HepG2 (cell line): ENCODE data around the gene DNAJB5. TPM values are rescaled to one million over a fixed set of nuclear protein-coding genes. Genes with fewer than 3 reads are reported as not detected.
A peak's percentile ranks its signal among the peaks of the same experiment; 100 is the strongest.

ENCODE experiments used
- ATAC-seq: fragments of 200-7000 bp; cut with Tn5 transposase; 3 replicates; pipeline ENCODE4 v1.9.1; 2020; ENCODE audit warnings: mild to moderate bottlenecking, moderate library complexity
- Bru-seq: library from RNA; stranded (reverse); fragments of 400-500 nt; gene quantifications from one replicate; lab custom pipeline; 2021; lab: Mats Ljungman, UMichigan
- BruChase-seq, 2 experiments: library from RNA; stranded (reverse); fragments of 400-500 nt; gene quantifications; one replicate each; lab custom pipeline; 2021; lab: Mats Ljungman, UMichigan
- BruUV-seq: library from RNA; stranded (reverse); fragments of 400-500 nt; replicated peaks from 2 replicates; lab custom pipeline; 2021; lab: Mats Ljungman, UMichigan
- CTCF ChIA-PET: fragments of 300-600 bp; formaldehyde crosslinking; extraction: SDS; loops from one replicate; lab custom pipeline; 2021; ENCODE audit warnings: low total read pairs, inconsistent platforms, low intra/inter-chr PET ratio; lab: Yijun Ruan, JAX
- POLR2A ChIA-PET: fragments of 350-600 bp; sonication (Branson Sonifier 250); formaldehyde crosslinking; loops from one replicate; lab custom pipeline; 2020; ENCODE audit warnings: antibody characterized with exemption, inconsistent platforms; lab: Yijun Ruan, JAX
- DNase-seq: peaks from one replicate; pipeline ENCODE4 v3.0.0-alpha.2; 2015; ENCODE audit warnings: low spot score
- FAIRE-seq: peaks from 3 replicates; lab custom pipeline; 2011; peaks lifted over from hg19 to GRCh38; lab: Jason Lieb, UNC
- H2AFZ ChIP-seq: one replicate; pipeline ENCODE4 v1.6.1; 2011; ENCODE audit warnings: low read length, inconsistent platforms
- H3K27ac ChIP-seq: fragments of 300-600 bp; 3 replicates; pipeline ENCODE4 v1.8.0; 2011; ENCODE audit warnings: mixed run types, mild to moderate bottlenecking, mixed read lengths, low read length, inconsistent platforms; ENCODE audit not compliant: insufficient read depth; ENCODE audit errors: extremely low read length
- H3K27me3 ChIP-seq, 2 experiments: fragments of 200-600 bp in 1 of 2; 2 replicates in 1 of 2; 3 replicates in 1 of 2; pipeline versions ENCODE4 v1.6.0 to v1.8.0; 2011; ENCODE audit warnings: low read length in 2 of 2, mild to moderate bottlenecking in 2 of 2, moderate library complexity in 2 of 2, inconsistent platforms in 1 of 2; ENCODE audit not compliant: insufficient read depth in 2 of 2, control insufficient read depth in 1 of 2
- H3K36me3 ChIP-seq, 2 experiments: fragments of 200-600 bp in 1 of 2; replicated peaks in 1 of 2; 2 replicates in 1 of 2; 3 replicates in 1 of 2; pipeline versions ENCODE4 v1.5.1 to v1.8.0; 2011; ENCODE audit warnings: low read length in 2 of 2, inconsistent platforms in 1 of 2; ENCODE audit not compliant: insufficient read depth in 2 of 2, control insufficient read depth in 1 of 2
- H3K4me1 ChIP-seq: 2 replicates; pipeline ENCODE4 v1.5.1; 2012; ENCODE audit warnings: low read length, inconsistent platforms; ENCODE audit not compliant: insufficient read depth
- H3K4me2 ChIP-seq: 2 replicates; pipeline ENCODE4 v1.6.0; 2011; ENCODE audit warnings: low read depth, low read length, inconsistent platforms
- H3K4me3 ChIP-seq, 3 experiments: fragments of 200-600 bp in 1 of 3; sonication (generic), shearing (Covaris generic) in 1 of 3; replicated peaks in 1 of 3; 2 replicates each; pipeline ENCODE4 v1.5.1; 2011 to 2016; ENCODE audit warnings: low read length in 3 of 3, inconsistent platforms in 2 of 3, low read depth in 2 of 3, mild to moderate bottlenecking in 2 of 3, control low read depth in 1 of 3, mixed read lengths in 1 of 3; ENCODE audit not compliant: insufficient read depth in 1 of 3
- H3K79me2 ChIP-seq: one replicate; pipeline ENCODE4 v1.6.1; 2011; ENCODE audit warnings: low read length, inconsistent platforms; ENCODE audit not compliant: insufficient read depth
- H3K9ac ChIP-seq: 2 replicates; pipeline ENCODE4 v1.6.0; 2011; ENCODE audit warnings: mild to moderate bottlenecking, low read depth, low read length, inconsistent platforms; ENCODE audit not compliant: insufficient read depth
- H3K9me3 ChIP-seq: 2 replicates; pipeline ENCODE4 v1.5.1; 2012; ENCODE audit warnings: mild to moderate bottlenecking, low read length
- H4K20me1 ChIP-seq: 2 replicates; pipeline ENCODE4 v1.6.0; 2011; ENCODE audit warnings: inconsistent platforms, mild to moderate bottlenecking, low read length, moderate library complexity; ENCODE audit not compliant: insufficient read depth
- BORCS8-MEF2B ChIP-seq: sonication (generic); formaldehyde crosslinking; IDR thresholded peaks from 2 replicates; pipeline ENCODE4 v1.8.0; 2022; ENCODE audit warnings: mild to moderate bottlenecking, missing genetic modification reagents
- HIVEP1 ChIP-seq: sonication (generic); formaldehyde crosslinking; IDR thresholded peaks from 2 replicates; pipeline ENCODE4 v1.4.0; 2020; ENCODE audit warnings: mild to moderate bottlenecking, missing genetic modification reagents
- HNF4G ChIP-seq, 2 experiments: sonication (generic) in 1 of 2; formaldehyde crosslinking in 1 of 2; IDR thresholded peaks; 2 replicates each; pipeline versions ENCODE4 v1.4.0 to v1.6.1; 2011 to 2020; ENCODE audit warnings: borderline replicate concordance in 2 of 2, low read depth in 2 of 2, mild to moderate bottlenecking in 2 of 2, low read length in 1 of 2, missing genetic modification reagents in 1 of 2, moderate library complexity in 1 of 2
- MTF1 ChIP-seq: sonication (generic); formaldehyde crosslinking; IDR thresholded peaks from 2 replicates; pipeline ENCODE4 v1.5.0; 2020; ENCODE audit warnings: missing genetic modification reagents
- NCOA2 ChIP-seq: sonication (generic); formaldehyde crosslinking; IDR thresholded peaks from 2 replicates; pipeline ENCODE4 v1.8.0; 2022; ENCODE audit warnings: inconsistent platforms
- NONO ChIP-seq, 2 experiments: fragments of 450-650 bp in 1 of 2; sonication (generic) in 1 of 2; formaldehyde crosslinking in 1 of 2; IDR thresholded peaks in 1 of 2; conservative IDR thresholded peaks in 1 of 2; 2 replicates each; pipeline versions ENCODE4 v1.6.1 to v1.8.0; 2017 to 2022; ENCODE audit warnings: mild to moderate bottlenecking in 1 of 2, missing genetic modification reagents in 1 of 2, moderate library complexity in 1 of 2
- ZNF782 ChIP-seq: sonication (generic); formaldehyde crosslinking; IDR thresholded peaks from 2 replicates; pipeline ENCODE4 v1.4.0; 2020; ENCODE audit warnings: missing genetic modification reagents, mild to moderate bottlenecking, borderline replicate concordance
- ZNF790 ChIP-seq: sonication (generic); formaldehyde crosslinking; IDR thresholded peaks from 2 replicates; pipeline ENCODE4 v1.8.0; 2022; ENCODE audit warnings: missing genetic modification reagents, mild to moderate bottlenecking, borderline replicate concordance
- WGBS: methylation state at CpG from one replicate; pipeline ENCODE4 v1.1.6; 2017; ENCODE audit warnings: low lambda C conversion rate; 5-methylcytosine and 5-hydroxymethylcytosine counted together
- in situ Hi-C: cut with HindIII; loops from 2 replicates; pipeline ENCODE4 v1.10.0; 2017; ENCODE audit warnings: low pct_unique_long_range_greater_than_20kb; ENCODE audit not compliant: extremely low pct_ligation_motif_present
- intact Hi-C: fragments of 100-400 bp; cut with micrococcal nuclease; formaldehyde crosslinking; loops from one replicate; pipeline ENCODE4 v1.10.0; 2022; ENCODE audit not compliant: unreplicated experiment
- long read RNA-seq, 2 experiments: library from RNA in 1 of 2; library from polyadenylated mRNA in 1 of 2; stranded (forward) in 1 of 2; unstranded in 1 of 2; transcript quantifications; one replicate each; pipeline ENCODE4 v2.0.0, GENCODE V29; 2019 to 2022
- polyA minus RNA-seq, 3 experiments: library from RNA; depleted of rRNA, polyadenylated mRNA; stranded (reverse); fragments of >200 nt; gene quantifications; 2 replicates each; pipeline ENCODE4 v1.2.3, GENCODE V29; 2011; ENCODE audit warnings: low replicate concordance in 1 of 3
- polyA plus RNA-seq, 8 experiments: library from polyadenylated mRNA; depleted of rRNA in 3 of 8; stranded (reverse) in 7 of 8; unstranded in 1 of 8; fragments of >200 nt; fragmentation: Illumina TruSeq in 4 of 8; extraction: Trizol in 4 of 8; gene quantifications; 2 replicates each; pipeline versions ENCODE4 v1.2.1 to v1.2.3, GENCODE V29; 2011 to 2016; ENCODE audit warnings: low read depth in 4 of 8, missing spikeins in 1 of 8, mixed read lengths in 1 of 8; ENCODE audit not compliant: insufficient read depth in 1 of 8
- total RNA-seq, 5 experiments: library from RNA; depleted of rRNA; stranded (reverse); fragments of >200 nt; fragmentation: Illumina TruSeq; extraction: Trizol; gene quantifications; 2 replicates each; pipeline ENCODE4 v1.2.3, GENCODE V29; 2016; ENCODE audit warnings: low read depth in 1 of 5
- TF ChIP-seq, protein P1 (sequence below): sonication (generic); formaldehyde crosslinking; IDR thresholded peaks from 2 replicates; pipeline ENCODE4 v1.5.0; 2020; ENCODE audit warnings: missing genetic modification reagents
- TF ChIP-seq, protein P2 (sequence below): sonication (generic); formaldehyde crosslinking; IDR thresholded peaks from 2 replicates; pipeline ENCODE4 v1.4.0; 2020; ENCODE audit warnings: missing genetic modification reagents

The DNAJB5 gene
- 0.69 and 0.90 TPM in 2 replicates for total RNA-seq (2016; rRNA removed; fragmentation: Illumina TruSeq; extraction: Trizol)
- 0.20 and 0.26 TPM in 2 replicates for total RNA-seq (2016; cell fraction: cytosol; rRNA removed; fragmentation: Illumina TruSeq; extraction: Trizol; ENCODE audit: low read depth)
- 0.65 and 0.94 TPM in 2 replicates for total RNA-seq (2016; cell fraction: insoluble cytoplasmic fraction; rRNA removed; fragmentation: Illumina TruSeq; extraction: Trizol)
- 0.68 and 0.96 TPM in 2 replicates for total RNA-seq (2016; cell fraction: membrane; rRNA removed; fragmentation: Illumina TruSeq; extraction: Trizol)
- total RNA-seq (2016; cell fraction: nucleus; rRNA removed; fragmentation: Illumina TruSeq; extraction: Trizol), result 0.37 and 0.88 TPM in 2 replicates
- 0.40 and 0.54 TPM in 2 replicates for polyA plus RNA-seq (2011; rRNA removed)
- 0.50 and 0.63 TPM in 2 replicates for polyA plus RNA-seq (2011; cell fraction: cytosol; rRNA removed)
- 0.39 and 0.48 TPM in 2 replicates for polyA plus RNA-seq (2011; cell fraction: nucleus; rRNA removed)
- polyA plus RNA-seq (2012), result 1.2 and 1.3 TPM in 2 replicates
- polyA plus RNA-seq (2016; cell fraction: cytosol; fragmentation: Illumina TruSeq; extraction: Trizol; ENCODE audit: low read depth), result 0.54 and 0.57 TPM in 2 replicates
- 1.7 and 1.9 TPM in 2 replicates for polyA plus RNA-seq (2016; cell fraction: insoluble cytoplasmic fraction; fragmentation: Illumina TruSeq; extraction: Trizol; ENCODE audit: low read depth)
- 0.74 and 1.1 TPM in 2 replicates for polyA plus RNA-seq (2016; cell fraction: membrane; fragmentation: Illumina TruSeq; extraction: Trizol; ENCODE audit: low read depth)
- polyA plus RNA-seq (2016; cell fraction: nucleus; fragmentation: Illumina TruSeq; extraction: Trizol; ENCODE audit: insufficient read depth, low read depth), result 1.3 and 1.4 TPM in 2 replicates
- 0.22 and 2.4 TPM in 2 replicates for polyA minus RNA-seq (2011; rRNA and poly(A)+ RNA removed; ENCODE audit: low replicate concordance)
- not detected in 2 replicates for polyA minus RNA-seq (2011; cell fraction: cytosol; rRNA and poly(A)+ RNA removed)
- polyA minus RNA-seq (2011; cell fraction: nucleus; rRNA and poly(A)+ RNA removed), result 0.25 and 0.52 TPM in 2 replicates
- Bru-seq, nascent RNA, result percentile 34 among the genes with signal in this experiment
- BruChase-seq, experiment 1, labeled RNA remaining after a 6-hour chase, result percentile 35 among the genes with signal in this experiment
- percentile 38 among the genes with signal in this experiment for BruChase-seq, experiment 2, labeled RNA remaining after a 2-hour chase
- long read RNA-seq, experiment 1, result 0 reads
- long read RNA-seq, experiment 2, partial matches to known transcripts, result 0 of 1 reads
- long read RNA-seq, experiment 2, other reads (novel, unspliced or antisense), result 0 of 1 reads

- no peak within 1 kb of the TSS for H2AFZ ChIP-seq
- H3K27me3 ChIP-seq, result no peaks in the 10 kb centered on the region; a peak in 2 of 5 replicates
- H3K27ac ChIP-seq, result no peak within 1 kb of the TSS
- 5% methylated on average over 26 of the region's 65 CpGs for WGBS
- peak within 1 kb of the TSS; percentile 63; the same call in 1 of the 2 replicates for H3K9ac ChIP-seq
- peak; percentile 95 for ATAC-seq
- POLR2A ChIA-PET, result no interaction called here
- H3K79me2 ChIP-seq, result no peaks in the 10 kb centered on the region
- no peaks in the 10 kb centered on the region for H3K36me3 ChIP-seq
- peak; percentile 97 for DNase-seq
- H3K4me3 ChIP-seq, result peak within 1 kb of the TSS; percentile 71 to 78 (median 75)
- intact Hi-C loops, result no loop called here
- peaks cover 10% of the 10 kb centered on the region; the same call in 1 of the 2 replicates for H3K4me1 ChIP-seq
- in situ Hi-C loops, result loop anchor here (5.0 kb wide), 1 partner anchor 97 kb away; no protein-coding TSS in a partner anchor
- no peaks in the 10 kb centered on the region for H4K20me1 ChIP-seq
- H3K4me2 ChIP-seq, result peak within 1 kb of the TSS; percentile 81
- CTCF ChIA-PET, result no interaction called here
- peak; percentile 95 for FAIRE-seq
- no TSS peak for BruUV-seq
- H3K9me3 ChIP-seq, result no peaks in the 10 kb centered on the region
- TF ChIP-seq BORCS8-MEF2B (CRISPR knock-in tag), result peak; percentile 57
- no peak for TF ChIP-seq ZNF782 (CRISPR knock-in tag)
- no peak for TF ChIP-seq NONO (IDR thresholded peaks at IDR 0.05)
- 0 out of 2 replicates have a peak, but pooled peaks have one; percentile 41 for TF ChIP-seq NONO (CRISPR knock-in tag; conservative IDR thresholded peaks at IDR 0.05)
- no peak for TF ChIP-seq HNF4G (IDR thresholded peaks at IDR 0.05; ENCODE audit: borderline replicate concordance, low read depth, low read length)
- TF ChIP-seq HNF4G (CRISPR knock-in tag; IDR thresholded peaks at IDR 0.05; ENCODE audit: borderline replicate concordance, low read depth), result no peak
- no peak for TF ChIP-seq NCOA2 (CRISPR knock-in tag)
- TF ChIP-seq ZNF790 (CRISPR knock-in tag), result 0 out of 2 replicates have a peak, but pooled peaks have one; percentile 65
- TF ChIP-seq, protein P1, sequence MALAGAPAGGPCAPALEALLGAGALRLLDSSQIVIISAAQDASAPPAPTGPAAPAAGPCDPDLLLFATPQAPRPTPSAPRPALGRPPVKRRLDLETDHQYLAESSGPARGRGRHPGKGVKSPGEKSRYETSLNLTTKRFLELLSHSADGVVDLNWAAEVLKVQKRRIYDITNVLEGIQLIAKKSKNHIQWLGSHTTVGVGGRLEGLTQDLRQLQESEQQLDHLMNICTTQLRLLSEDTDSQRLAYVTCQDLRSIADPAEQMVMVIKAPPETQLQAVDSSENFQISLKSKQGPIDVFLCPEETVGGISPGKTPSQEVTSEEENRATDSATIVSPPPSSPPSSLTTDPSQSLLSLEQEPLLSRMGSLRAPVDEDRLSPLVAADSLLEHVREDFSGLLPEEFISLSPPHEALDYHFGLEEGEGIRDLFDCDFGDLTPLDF (CRISPR knock-in tag), result peak; percentile 58
- TF ChIP-seq, protein P2, sequence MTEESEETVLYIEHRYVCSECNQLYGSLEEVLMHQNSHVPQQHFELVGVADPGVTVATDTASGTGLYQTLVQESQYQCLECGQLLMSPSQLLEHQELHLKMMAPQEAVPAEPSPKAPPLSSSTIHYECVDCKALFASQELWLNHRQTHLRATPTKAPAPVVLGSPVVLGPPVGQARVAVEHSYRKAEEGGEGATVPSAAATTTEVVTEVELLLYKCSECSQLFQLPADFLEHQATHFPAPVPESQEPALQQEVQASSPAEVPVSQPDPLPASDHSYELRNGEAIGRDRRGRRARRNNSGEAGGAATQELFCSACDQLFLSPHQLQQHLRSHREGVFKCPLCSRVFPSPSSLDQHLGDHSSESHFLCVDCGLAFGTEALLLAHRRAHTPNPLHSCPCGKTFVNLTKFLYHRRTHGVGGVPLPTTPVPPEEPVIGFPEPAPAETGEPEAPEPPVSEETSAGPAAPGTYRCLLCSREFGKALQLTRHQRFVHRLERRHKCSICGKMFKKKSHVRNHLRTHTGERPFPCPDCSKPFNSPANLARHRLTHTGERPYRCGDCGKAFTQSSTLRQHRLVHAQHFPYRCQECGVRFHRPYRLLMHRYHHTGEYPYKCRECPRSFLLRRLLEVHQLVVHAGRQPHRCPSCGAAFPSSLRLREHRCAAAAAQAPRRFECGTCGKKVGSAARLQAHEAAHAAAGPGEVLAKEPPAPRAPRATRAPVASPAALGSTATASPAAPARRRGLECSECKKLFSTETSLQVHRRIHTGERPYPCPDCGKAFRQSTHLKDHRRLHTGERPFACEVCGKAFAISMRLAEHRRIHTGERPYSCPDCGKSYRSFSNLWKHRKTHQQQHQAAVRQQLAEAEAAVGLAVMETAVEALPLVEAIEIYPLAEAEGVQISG, result 0 out of 2 replicates have a peak, but pooled peaks have one; percentile 45
- TF ChIP-seq MTF1, result no peak
- no peak for TF ChIP-seq HIVEP1 (CRISPR knock-in tag)
These were observed at the start of gene DNAJB5 for GRCh38 chr9:34989003-34989945. Gene DNAJB5, plus strand, starts transcription at chr9:34989745. Its CDS starts 886 bp downstream, at chr9:34990631.
